Measurements from ENCODE around the gene TIAM1.

Gene TIAM1

DNA sequence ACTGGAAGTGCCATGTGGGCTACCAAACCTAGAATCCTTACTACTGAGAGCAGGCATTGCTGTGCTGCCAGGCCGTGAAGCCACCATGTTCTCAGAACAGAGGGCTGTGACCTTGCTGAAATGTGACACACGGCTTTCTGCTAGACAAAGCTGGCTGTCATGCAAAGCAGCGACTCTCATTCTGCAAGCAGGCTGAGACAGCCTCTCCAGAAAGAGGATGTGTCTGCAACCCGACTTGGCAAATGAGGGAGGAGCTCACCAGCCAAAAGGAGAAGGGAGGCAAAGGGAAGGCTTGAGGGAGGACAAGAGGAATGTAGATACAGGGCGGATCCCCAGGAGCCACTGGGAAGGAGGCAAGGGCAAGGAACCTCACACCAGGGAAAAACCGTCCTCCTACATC, 220.1 kb downstream of the TIAM1 start:
- Histone ChIP-seq H3K9ac (ENCODE audit: low read depth, low read length) (no peak overlapping the region), H3K36me3 (ENCODE audit: insufficient read depth, low read length) (peaks cover 4% of the 10 kb centered on the region; the same call in 1 of the 2 replicates)

DNA sequence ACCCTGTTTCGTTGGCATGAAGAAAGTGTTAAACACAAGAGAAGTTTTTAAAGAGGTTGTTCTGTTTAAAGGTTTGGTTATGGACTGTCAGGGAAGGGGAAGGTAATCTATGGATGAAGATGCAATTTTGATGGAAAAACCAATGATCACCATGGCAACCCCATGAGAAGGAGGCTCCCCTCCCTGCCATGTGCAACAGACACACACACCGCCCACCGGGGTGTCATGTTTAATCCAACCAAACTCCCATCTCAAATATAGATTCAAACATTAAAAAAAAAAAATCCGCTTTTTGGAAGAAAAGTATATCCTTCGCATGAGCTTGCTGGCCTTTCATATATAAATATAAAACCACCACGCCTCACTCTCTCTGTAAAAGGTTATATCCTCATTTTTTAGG, 224.9 kb downstream of the TIAM1 start:
- H3K9me3 ChIP-seq (ENCODE audit: control insufficient read depth, insufficient read depth, low read length) = no peaks in the 10 kb centered on the region
- no peak overlapping the region for H3K9ac ChIP-seq (ENCODE audit: low read depth, low read length)
- peaks cover 9% of the 10 kb centered on the region; the same call in 1 of the 2 replicates for H3K4me1 ChIP-seq (ENCODE audit: insufficient read depth, low read length)
- no peaks in the 10 kb centered on the region for H3K36me3 ChIP-seq (ENCODE audit: insufficient read depth, low read length)

More for the DNA sequence above, 220.1 kb downstream of the TIAM1 start:
- Histone ChIP-seq H3K9me3 (ENCODE audit: control insufficient read depth, insufficient read depth, low read length) (no peaks in the 10 kb centered on the region), H3K4me1 (ENCODE audit: insufficient read depth, low read length) (peaks cover 7% of the 10 kb centered on the region; the same call in 1 of the 2 replicates)

- Histone ChIP-seq H3K9ac (ENCODE audit: low read depth, low read length) (no peak overlapping the region), H3K9me3 (ENCODE audit: control insufficient read depth, insufficient read depth, low read length) (no peaks in the 10 kb centered on the region), H3K36me3 (ENCODE audit: insufficient read depth, low read length) (no peaks in the 10 kb centered on the region), H3K4me1 (ENCODE audit: insufficient read depth, low read length) (peaks cover 7% of the 10 kb centered on the region; the same call in 1 of the 2 replicates)
Measured at GRCh38 chr21:31117128-31117916, 226.7 kb downstream of the TIAM1 start.

DNA sequence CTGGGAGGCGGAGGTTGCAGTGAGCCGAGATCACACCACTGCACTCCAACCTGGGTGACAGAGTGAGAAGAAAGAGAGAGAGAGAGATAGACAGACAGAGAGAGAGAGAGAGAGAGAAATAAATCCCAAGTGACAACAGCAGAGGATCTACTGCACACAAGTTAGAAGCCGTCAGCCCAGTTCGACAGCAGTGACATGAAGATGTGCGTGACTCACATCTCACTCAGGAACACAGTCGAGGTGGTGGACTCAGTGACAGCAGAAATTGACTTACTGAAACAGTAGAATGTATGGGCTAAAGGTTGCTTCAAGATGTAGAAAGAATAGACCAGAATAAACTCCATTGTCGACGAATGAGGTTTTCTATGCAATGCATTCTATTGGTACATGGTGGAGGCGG, 228.8 kb downstream of the TIAM1 start:
- H3K36me3 ChIP-seq (ENCODE audit: insufficient read depth, low read length) = no peaks in the 10 kb centered on the region
- H3K9me3 ChIP-seq (ENCODE audit: control insufficient read depth, insufficient read depth, low read length) = no peaks in the 10 kb centered on the region
- peaks cover 7% of the 10 kb centered on the region; the same call in 1 of the 2 replicates for H3K4me1 ChIP-seq (ENCODE audit: insufficient read depth, low read length)
- no peak overlapping the region for H3K9ac ChIP-seq (ENCODE audit: low read depth, low read length)

- Histone ChIP-seq H3K36me3 (ENCODE audit: insufficient read depth, low read length) (no peaks in the 10 kb centered on the region), H3K9ac (ENCODE audit: low read depth, low read length) (no peak overlapping the region), H3K4me1 (ENCODE audit: insufficient read depth, low read length) (no peaks in the 10 kb centered on the region), H3K9me3 (ENCODE audit: control insufficient read depth, insufficient read depth, low read length) (0 out of 2 replicates have a peak, but pooled peaks cover 1% of the 10 kb centered on the region)
Measured at GRCh38 chr21:31111093-31111492, 233.0 kb downstream of the TIAM1 start.

DNA sequence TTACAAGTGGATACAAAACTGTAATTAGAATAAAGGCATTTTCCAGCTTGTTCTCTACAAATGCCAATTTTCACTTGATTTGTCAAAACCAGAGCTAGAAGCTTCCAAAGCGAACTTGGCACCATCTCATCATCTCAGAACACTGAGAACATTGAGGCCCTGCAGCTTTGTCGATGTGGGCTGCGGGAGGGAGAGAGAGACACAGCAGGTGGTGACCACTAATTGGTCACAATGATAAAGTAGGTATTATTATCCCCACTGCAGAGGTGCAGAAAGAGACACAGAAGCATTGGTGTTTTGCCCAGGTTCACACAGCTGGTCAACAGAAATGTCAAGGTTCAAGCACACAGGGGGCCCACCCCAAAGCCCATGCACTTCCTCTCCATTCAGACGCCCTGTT, 233.6 kb downstream of the TIAM1 start:
- no peaks in the 10 kb centered on the region for H3K36me3 ChIP-seq (ENCODE audit: insufficient read depth, low read length)
- H3K9ac ChIP-seq (ENCODE audit: low read depth, low read length) = no peak overlapping the region
- no peaks in the 10 kb centered on the region for H3K4me1 ChIP-seq (ENCODE audit: insufficient read depth, low read length)
- H3K9me3 ChIP-seq (ENCODE audit: control insufficient read depth, insufficient read depth, low read length) = peaks cover 7% of the 10 kb centered on the region; the same call in 1 of the 2 replicates

- no peaks in the 10 kb centered on the region for H3K4me1 ChIP-seq (ENCODE audit: insufficient read depth, low read length)
- H3K9ac ChIP-seq (ENCODE audit: low read depth, low read length) = no peak overlapping the region
- peaks cover 7% of the 10 kb centered on the region; the same call in 1 of the 2 replicates for H3K9me3 ChIP-seq (ENCODE audit: control insufficient read depth, insufficient read depth, low read length)
- peaks cover 3% of the 10 kb centered on the region; the same call in 1 of the 2 replicates for H3K36me3 ChIP-seq (ENCODE audit: insufficient read depth, low read length)
Measured at GRCh38 chr21:31107871-31108270, 236.2 kb downstream of the TIAM1 start.

DNA sequence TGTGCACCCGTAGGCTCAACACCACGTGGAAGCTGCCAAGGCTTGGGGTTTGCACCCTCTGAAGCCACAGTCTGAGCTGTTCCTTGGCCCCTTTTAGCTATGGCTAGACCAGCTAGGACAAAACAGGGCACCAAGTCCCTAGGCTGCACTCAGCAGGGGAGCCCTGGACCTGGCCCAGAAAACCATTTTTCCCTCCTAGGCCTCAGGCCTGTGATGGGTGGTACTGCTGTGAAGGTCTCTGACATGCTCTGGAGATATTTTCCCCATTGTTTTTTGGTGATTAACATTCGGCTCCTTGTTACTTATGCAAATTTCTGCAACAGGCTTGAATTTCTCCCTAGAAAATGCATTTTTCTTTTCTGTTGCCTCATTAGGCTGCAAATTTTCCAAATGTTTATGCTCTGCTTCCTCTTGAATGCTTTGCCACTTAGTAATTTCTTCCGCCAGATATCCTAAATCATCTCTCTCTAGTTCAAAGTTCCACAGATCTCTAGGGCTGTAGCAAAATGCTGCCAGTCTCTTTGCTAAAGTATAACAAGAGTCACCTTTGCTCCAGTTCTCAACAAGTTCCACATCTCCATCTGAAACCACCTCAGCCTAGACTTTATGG, 236.8 kb downstream of the TIAM1 start:
- Histone ChIP-seq H3K36me3 (ENCODE audit: insufficient read depth, low read length) (peaks cover 3% of the 10 kb centered on the region; the same call in 1 of the 2 replicates), H3K4me1 (ENCODE audit: insufficient read depth, low read length) (no peaks in the 10 kb centered on the region), H3K9me3 (ENCODE audit: control insufficient read depth, insufficient read depth, low read length) (peaks cover 7% of the 10 kb centered on the region; the same call in 1 of the 2 replicates), H3K9ac (ENCODE audit: low read depth, low read length) (no peak overlapping the region)

DNA sequence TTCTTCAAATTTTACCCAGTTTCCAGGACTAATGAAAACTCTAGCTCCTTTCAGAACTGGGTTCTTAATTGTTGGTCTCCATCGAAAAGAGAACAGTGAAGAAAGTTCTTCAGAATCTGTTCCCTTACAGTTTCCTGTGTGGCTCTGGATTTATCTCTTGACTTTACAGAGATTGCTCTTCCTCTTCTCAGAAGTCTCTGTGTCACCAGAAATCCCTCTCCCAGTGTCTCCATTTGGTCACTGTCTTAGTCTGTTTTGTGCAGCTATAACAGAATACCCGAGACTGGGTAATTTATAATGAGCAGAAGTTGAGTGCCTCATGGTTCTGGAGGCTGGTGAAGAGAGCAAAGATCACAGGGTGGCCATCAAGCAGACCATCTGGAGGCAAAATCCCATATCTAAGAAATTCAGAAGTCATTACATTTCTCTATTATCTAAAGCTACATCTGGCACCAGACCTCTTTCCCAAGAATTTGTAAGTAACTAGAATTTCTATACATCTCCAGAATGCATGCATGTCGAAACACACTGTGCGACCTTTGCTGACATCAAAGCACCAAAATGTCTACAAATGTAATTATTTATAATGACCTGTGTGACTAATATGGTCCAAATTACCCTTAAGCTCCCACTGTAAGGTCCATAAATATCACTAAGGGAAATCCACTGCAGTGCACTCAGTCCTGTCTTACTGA, 240.3 kb downstream of the TIAM1 start:
- Histone ChIP-seq H3K36me3 (ENCODE audit: insufficient read depth, low read length) (peaks cover 3% of the 10 kb centered on the region; the same call in 1 of the 2 replicates), H3K9ac (ENCODE audit: low read depth, low read length) (no peak overlapping the region), H3K9me3 (ENCODE audit: control insufficient read depth, insufficient read depth, low read length) (peaks cover 7% of the 10 kb centered on the region; the same call in 1 of the 2 replicates), H3K4me1 (ENCODE audit: insufficient read depth, low read length) (no peaks in the 10 kb centered on the region)

- H3K9ac ChIP-seq (ENCODE audit: low read depth, low read length) = no peak overlapping the region
- H3K4me1 ChIP-seq (ENCODE audit: insufficient read depth, low read length) = no peaks in the 10 kb centered on the region
- peaks cover 7% of the 10 kb centered on the region; the same call in 1 of the 2 replicates for H3K9me3 ChIP-seq (ENCODE audit: control insufficient read depth, insufficient read depth, low read length)
- H3K36me3 ChIP-seq (ENCODE audit: insufficient read depth, low read length) = peaks cover 3% of the 10 kb centered on the region; the same call in 1 of the 2 replicates
Measured at GRCh38 chr21:31103163-31103562, 240.9 kb downstream of the TIAM1 start.

- Histone ChIP-seq H3K9ac (ENCODE audit: low read depth, low read length) (no peak overlapping the region), H3K36me3 (ENCODE audit: insufficient read depth, low read length) (peaks cover 3% of the 10 kb centered on the region; the same call in 1 of the 2 replicates), H3K9me3 (ENCODE audit: control insufficient read depth, insufficient read depth, low read length) (no peaks in the 10 kb centered on the region), H3K4me1 (ENCODE audit: insufficient read depth, low read length) (no peaks in the 10 kb centered on the region)
Measured at GRCh38 chr21:31099122-31099521, 244.9 kb downstream of the TIAM1 start.

GRCh38 chr21:31098576-31099005, 245.5 kb downstream of the TIAM1 start:
- H3K36me3 ChIP-seq (ENCODE audit: insufficient read depth, low read length) = no peaks in the 10 kb centered on the region
- H3K9ac ChIP-seq (ENCODE audit: low read depth, low read length) = no peak overlapping the region
- no peaks in the 10 kb centered on the region for H3K4me1 ChIP-seq (ENCODE audit: insufficient read depth, low read length)
- no peaks in the 10 kb centered on the region for H3K9me3 ChIP-seq (ENCODE audit: control insufficient read depth, insufficient read depth, low read length)

DNA sequence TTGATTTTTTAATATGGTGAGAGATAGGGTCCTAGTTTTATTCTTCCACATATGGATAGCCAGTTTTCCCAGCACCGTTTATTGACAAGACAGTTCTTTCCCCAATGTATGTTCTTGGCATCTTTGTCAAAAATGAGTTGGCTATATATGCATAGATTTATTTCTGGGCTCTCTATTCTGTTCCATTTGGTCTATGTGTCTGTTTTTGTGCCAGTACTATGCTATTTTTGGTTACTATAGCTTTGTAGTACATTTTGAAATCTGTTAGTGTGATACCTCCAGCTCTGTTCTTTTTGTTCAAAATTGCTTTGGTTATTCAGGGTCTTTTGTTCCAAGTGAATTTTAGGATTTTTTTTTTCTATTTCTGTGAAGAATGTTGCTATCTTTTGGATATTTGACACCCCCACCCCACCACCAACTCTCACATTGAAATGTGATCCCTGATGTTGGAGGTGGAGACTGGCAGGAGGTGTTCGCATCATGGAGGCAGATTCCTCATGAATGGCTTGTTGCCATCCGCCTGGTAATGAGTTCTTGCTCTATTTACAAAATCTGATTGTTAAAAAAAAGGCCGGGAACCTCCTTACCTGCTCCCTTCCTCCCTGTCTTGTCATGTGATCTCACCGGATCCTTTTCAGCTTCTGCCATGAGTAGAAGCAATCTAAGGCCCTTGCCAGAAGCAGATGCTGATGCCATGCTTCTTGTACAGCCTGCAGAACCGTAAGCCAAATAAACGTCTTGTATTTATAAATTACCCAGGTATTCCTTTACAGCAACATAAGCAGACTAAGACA, 251.0 kb downstream of the TIAM1 start:
- Histone ChIP-seq H3K4me1 (ENCODE audit: insufficient read depth, low read length) (no peaks in the 10 kb centered on the region), H3K9ac (ENCODE audit: low read depth, low read length) (no peak overlapping the region), H3K36me3 (ENCODE audit: insufficient read depth, low read length) (no peaks in the 10 kb centered on the region), H3K9me3 (ENCODE audit: control insufficient read depth, insufficient read depth, low read length) (no peaks in the 10 kb centered on the region)

DNA sequence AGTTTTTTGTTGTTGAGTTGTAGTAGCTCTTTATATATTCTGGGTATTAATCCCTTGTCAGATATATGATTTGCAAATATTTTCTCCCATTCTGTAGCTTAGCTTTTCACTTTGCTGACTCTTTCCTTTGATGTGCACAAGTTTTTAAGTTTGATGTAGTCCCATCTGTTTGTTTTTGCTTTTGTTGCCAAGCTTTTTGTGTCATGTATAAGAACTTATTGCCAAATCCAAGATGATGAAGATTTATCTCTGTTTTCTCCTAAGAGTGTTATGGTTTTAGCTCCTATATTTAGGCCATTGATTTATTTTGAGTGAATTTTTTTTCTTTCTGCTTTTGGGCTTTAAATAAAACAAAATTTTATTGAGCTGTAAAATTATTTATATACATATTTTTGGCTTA, 253.7 kb downstream of the TIAM1 start:
- Histone ChIP-seq H3K9me3 (ENCODE audit: control insufficient read depth, insufficient read depth, low read length) (no peaks in the 10 kb centered on the region), H3K36me3 (ENCODE audit: insufficient read depth, low read length) (no peaks in the 10 kb centered on the region), H3K9ac (ENCODE audit: low read depth, low read length) (no peak overlapping the region), H3K4me1 (ENCODE audit: insufficient read depth, low read length) (no peaks in the 10 kb centered on the region)
